ACC112 (cell line): ENCODE results near the gene SELENOO.

Experiments used
- H2AFZ ChIP-seq: fragments of 200-600 bp; sonication (generic); one replicate; pipeline ENCODE4 v1.6.0; 2017; ENCODE audit warnings: antibody characterized with exemption, low read length; ENCODE audit not compliant: unreplicated experiment
- H3K27ac ChIP-seq: fragments of 200-600 bp; sonication (generic); 2 replicates; pipeline ENCODE4 v1.5.1; 2014; ENCODE audit warnings: low read depth, mild to moderate bottlenecking, antibody characterized with exemption, low read length, moderate library complexity
- H3K27me3 ChIP-seq: fragments of 200-600 bp; sonication (generic); 2 replicates; pipeline ENCODE4 v1.6.1; 2014; ENCODE audit warnings: mild to moderate bottlenecking, antibody characterized with exemption, low read length, moderate library complexity, mixed read lengths; ENCODE audit not compliant: insufficient read depth
- H3K36me3 ChIP-seq: fragments of 200-600 bp; sonication (generic); 2 replicates; pipeline ENCODE4 v1.6.1; 2016; ENCODE audit warnings: mild to moderate bottlenecking, antibody characterized with exemption, low read length, moderate library complexity, mixed read lengths; ENCODE audit not compliant: insufficient read depth
- H3K4me1 ChIP-seq: fragments of 200-600 bp; sonication (generic); one replicate; pipeline ENCODE4 v1.6.1; 2016; ENCODE audit warnings: low read length, mixed read lengths; ENCODE audit not compliant: insufficient read depth, unreplicated experiment, control insufficient read depth
- H3K4me3 ChIP-seq: fragments of 200-600 bp; sonication (generic); 2 replicates; pipeline ENCODE4 v1.5.1; 2014; ENCODE audit warnings: mild to moderate bottlenecking, low read depth, low read length
- H3K79me2 ChIP-seq: fragments of 200-600 bp; sonication (generic); one replicate; pipeline ENCODE4 v1.6.0; 2016; ENCODE audit warnings: low read length; ENCODE audit not compliant: control insufficient read depth, unreplicated experiment, insufficient read depth

SELENOO gene

DNA sequence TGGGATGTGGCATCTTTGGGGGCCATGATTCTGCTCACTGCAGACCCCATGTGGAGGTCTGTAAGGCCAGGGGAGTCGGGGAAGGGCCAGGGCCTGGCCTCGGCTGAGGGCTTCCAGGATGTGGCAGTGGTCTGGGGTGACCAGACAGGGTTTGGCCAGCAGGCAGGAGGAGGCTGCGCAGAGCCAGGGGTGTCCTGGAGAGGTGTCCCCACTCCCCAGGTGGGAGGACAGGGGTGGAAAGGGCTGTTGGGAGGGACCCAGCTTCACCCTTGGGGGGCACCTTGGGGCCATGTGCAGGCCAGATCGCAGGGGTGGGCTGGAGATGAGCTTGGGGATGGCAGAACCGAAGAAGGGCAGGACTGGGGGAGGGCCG lies 26.8 kb upstream of the SELENOO start:
- no peaks in the 10 kb centered on the region for H3K36me3 ChIP-seq
- H3K4me3 ChIP-seq = no peak overlapping the region
- H3K27ac ChIP-seq = no peak overlapping the region
- H3K4me1 ChIP-seq = no peaks in the 10 kb centered on the region
- H3K79me2 ChIP-seq = no peaks in the 10 kb centered on the region
- H2AFZ ChIP-seq = no peak overlapping the region
- H3K27me3 ChIP-seq = no peaks in the 10 kb centered on the region

DNA sequence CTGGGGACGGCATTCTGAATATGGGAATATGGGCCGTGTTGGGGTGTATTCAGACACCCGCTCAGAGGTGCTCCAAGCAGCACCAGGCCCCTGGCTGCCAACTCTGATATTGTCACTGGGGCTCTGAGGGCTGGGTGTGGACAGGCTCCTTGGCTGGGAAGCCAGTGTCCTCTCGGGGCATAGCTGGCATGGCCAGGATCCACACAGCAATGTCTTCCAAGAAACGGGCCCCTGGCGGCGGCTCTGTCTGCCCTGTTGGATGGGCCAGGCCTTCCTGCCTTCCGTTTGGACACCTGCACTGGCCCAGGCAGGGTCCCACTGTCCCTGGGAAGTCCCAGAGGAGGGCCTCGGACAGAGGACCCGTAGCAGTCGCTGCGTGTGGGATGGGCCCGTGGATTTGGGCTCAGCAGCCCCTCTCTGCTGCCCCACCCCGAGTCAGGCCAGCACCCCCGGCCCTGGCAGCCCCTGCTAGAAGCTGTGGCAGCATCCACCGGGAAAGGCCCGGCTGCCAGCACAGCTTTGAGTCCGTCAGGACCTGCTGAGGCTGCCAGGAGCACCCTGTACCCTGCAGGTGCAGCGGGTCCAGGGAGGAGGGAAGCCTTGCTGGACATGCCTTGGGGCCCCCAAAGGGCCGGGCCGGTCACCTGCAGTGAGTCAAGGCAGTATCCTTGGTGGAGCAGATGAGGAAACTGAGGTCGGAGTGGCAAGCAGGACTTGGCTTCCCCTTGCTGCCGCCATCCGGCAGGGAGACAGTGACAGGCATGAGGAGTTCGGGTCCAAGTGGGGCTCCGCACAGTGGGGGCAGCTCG lies 26.2 kb upstream of the SELENOO start:
- no peaks in the 10 kb centered on the region for H3K36me3 ChIP-seq

DNA sequence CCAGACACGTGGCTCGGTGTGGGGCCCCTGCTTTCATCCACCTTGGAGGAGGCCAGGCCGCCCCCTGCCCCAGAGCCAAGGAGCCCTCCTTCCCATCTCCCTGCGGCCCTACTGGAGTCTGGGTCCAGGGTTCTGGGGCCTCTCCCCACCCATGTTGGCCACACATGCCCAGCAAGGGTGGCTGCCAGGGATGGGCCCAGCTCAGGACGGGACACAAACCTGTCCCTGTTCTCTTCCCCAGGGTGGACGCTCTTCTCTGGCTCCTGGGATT lies 25.7 kb upstream of the SELENOO start:
- no peaks in the 10 kb centered on the region for H3K27me3 ChIP-seq
- H3K79me2 ChIP-seq = no peaks in the 10 kb centered on the region
- H3K4me3 ChIP-seq = no peak overlapping the region
- H3K27ac ChIP-seq = no peak overlapping the region
- H3K4me1 ChIP-seq = no peaks in the 10 kb centered on the region
- H3K36me3 ChIP-seq = no peaks in the 10 kb centered on the region
- H2AFZ ChIP-seq = no peak overlapping the region

More for the DNA sequence above, 26.2 kb upstream of the SELENOO start:
- H3K79me2 ChIP-seq = no peaks in the 10 kb centered on the region
- no peak overlapping the region for H2AFZ ChIP-seq
- no peaks in the 10 kb centered on the region for H3K4me1 ChIP-seq
- H3K27ac ChIP-seq = no peak overlapping the region
- no peaks in the 10 kb centered on the region for H3K27me3 ChIP-seq
- H3K4me3 ChIP-seq = no peak overlapping the region

GRCh38 chr22:50175921-50176849 lies 24.6 kb upstream of the SELENOO start:
- no peak overlapping the region for H3K27ac ChIP-seq
- no peak overlapping the region for H3K4me3 ChIP-seq
- H3K36me3 ChIP-seq = no peaks in the 10 kb centered on the region
- no peak overlapping the region for H2AFZ ChIP-seq
- H3K4me1 ChIP-seq = no peaks in the 10 kb centered on the region
- no peaks in the 10 kb centered on the region for H3K79me2 ChIP-seq
- H3K27me3 ChIP-seq = no peaks in the 10 kb centered on the region

DNA sequence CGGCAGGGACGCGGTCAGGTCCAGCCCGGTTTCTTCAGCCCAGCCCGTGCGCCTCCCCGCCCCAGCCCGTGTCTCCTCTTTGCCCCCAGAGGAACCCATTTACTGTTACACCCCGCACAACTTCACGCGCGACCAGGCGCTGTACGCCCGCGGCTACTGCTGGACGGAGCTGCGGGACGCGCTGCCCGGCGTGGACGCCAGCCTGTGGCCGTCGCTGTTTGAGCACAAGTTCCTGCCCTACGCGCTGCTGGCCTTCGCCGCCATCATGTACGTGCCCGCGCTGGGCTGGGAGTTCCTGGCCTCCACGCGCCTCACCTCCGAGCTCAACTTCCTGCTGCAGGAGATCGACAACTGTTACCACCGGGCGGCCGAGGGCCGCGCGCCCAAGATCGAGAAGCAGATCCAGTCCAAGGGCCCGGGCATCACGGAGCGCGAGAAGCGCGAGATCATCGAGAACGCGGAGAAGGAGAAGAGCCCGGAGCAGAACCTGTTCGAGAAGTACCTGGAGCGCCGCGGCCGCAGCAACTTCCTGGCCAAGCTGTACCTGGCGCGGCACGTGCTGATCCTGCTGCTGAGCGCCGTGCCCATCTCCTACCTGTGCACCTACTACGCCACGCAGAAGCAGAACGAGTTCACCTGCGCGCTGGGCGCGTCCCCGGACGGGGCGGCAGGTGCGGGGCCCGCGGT lies 23.8 kb upstream of the SELENOO start:
- no peaks in the 10 kb centered on the region for H3K4me1 ChIP-seq
- no peaks in the 10 kb centered on the region for H3K79me2 ChIP-seq
- no peak overlapping the region for H3K27ac ChIP-seq
- H3K36me3 ChIP-seq = no peaks in the 10 kb centered on the region
- H3K27me3 ChIP-seq = no peaks in the 10 kb centered on the region
- H2AFZ ChIP-seq = no peak overlapping the region
- no peak overlapping the region for H3K4me3 ChIP-seq

- no peaks in the 10 kb centered on the region for H3K79me2 ChIP-seq
- H3K4me1 ChIP-seq = no peaks in the 10 kb centered on the region
- no peak overlapping the region for H2AFZ ChIP-seq
- no peaks in the 10 kb centered on the region for H3K36me3 ChIP-seq
- H3K27ac ChIP-seq = no peak overlapping the region
- H3K27me3 ChIP-seq = no peaks in the 10 kb centered on the region
- H3K4me3 ChIP-seq = no peak overlapping the region
These were observed 23.0 kb upstream of the SELENOO start for GRCh38 chr22:50177537-50178470.

GRCh38 chr22:50178471-50178864 lies 22.3 kb upstream of the SELENOO start:
- no peaks in the 10 kb centered on the region for H3K79me2 ChIP-seq
- H3K27ac ChIP-seq = no peak overlapping the region
- H3K27me3 ChIP-seq = no peaks in the 10 kb centered on the region
- H2AFZ ChIP-seq = no peak overlapping the region
- no peaks in the 10 kb centered on the region for H3K4me1 ChIP-seq
- H3K36me3 ChIP-seq = no peaks in the 10 kb centered on the region
- H3K4me3 ChIP-seq = no peak overlapping the region

DNA sequence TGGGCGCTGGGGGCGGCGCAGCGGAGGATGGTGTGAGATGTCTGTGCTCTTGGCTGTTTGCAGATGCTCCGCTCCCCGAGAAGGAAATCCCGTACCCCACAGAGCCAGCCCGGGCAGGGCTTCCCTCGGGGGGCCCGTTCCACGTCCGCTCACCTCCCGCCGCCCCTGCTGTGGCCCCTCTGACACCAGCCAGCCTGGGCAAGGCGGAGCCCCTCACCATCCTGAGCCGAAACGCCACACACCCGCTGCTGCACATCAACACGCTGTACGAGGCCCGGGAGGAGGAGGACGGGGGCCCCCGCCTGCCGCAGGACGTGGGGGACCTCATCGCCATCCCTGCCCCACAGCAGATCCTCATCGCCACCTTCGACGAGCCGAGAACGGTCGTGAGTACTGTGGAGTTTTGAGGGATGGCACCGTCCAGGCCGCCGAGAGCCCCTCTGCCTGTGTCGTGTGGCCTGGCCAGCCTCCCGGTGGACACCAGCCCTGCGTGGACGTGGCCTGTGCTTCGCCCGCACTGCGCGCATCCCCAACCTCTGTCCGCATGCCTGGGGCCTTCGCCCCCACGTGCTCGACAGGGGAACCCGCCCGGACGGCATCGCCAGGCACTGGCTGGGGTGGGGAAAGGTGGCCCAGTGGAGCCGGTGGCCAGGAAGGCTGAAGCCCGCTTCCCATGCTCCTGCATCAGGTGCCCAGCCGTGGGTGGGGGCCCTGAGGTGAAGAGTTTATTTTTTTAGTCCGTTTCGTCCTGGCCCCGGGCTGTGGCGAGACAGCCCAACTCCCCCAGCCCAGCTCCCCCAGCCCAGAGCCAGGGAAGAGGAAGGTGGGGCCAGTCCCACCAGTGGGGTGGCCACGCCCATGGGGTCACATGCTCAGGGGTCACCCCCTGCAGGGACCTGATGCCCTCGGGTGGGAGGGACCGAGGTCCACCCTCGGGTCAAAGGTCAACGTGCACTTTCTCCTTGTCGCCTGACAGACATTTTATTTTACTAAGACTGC lies 21.6 kb upstream of the SELENOO start:
- Histone ChIP-seq H3K4me1 (peaks cover 4% of the 10 kb centered on the region), H3K4me3 (no peak overlapping the region), H3K27me3 (no peaks in the 10 kb centered on the region), H3K79me2 (no peaks in the 10 kb centered on the region), H2AFZ (no peak overlapping the region), H3K27ac (no peak overlapping the region), H3K36me3 (no peaks in the 10 kb centered on the region)

GRCh38 chr22:50179937-50180726 lies 20.7 kb upstream of the SELENOO start:
- no peaks in the 10 kb centered on the region for H3K79me2 ChIP-seq
- H3K36me3 ChIP-seq = no peaks in the 10 kb centered on the region
- H2AFZ ChIP-seq = no peak overlapping the region
- H3K4me3 ChIP-seq = no peak overlapping the region
- H3K4me1 ChIP-seq = peaks cover 4% of the 10 kb centered on the region
- H3K27ac ChIP-seq = no peak overlapping the region
- no peaks in the 10 kb centered on the region for H3K27me3 ChIP-seq
